ENCODE measurements around the gene ISYNA1. TPM values are rescaled to one million over a fixed set of nuclear protein-coding genes. Genes with fewer than 3 reads are reported as not detected.

Gene ISYNA1
- total RNA-seq, 2 experiments from 2014 or later, result 19.3 to 20.0 TPM

GRCh38 chr19:18384775-18385174, 53.2 kb downstream of the ISYNA1 start:
- Mint-ChIP-seq H3K27ac (no peak overlapping the region), H3K9me3 (no peaks in the 10 kb centered on the region), H3K4me3 (no peak overlapping the region), H3K27me3 (peaks cover 31% of the 10 kb centered on the region), H3K4me1 (ENCODE audit: low read depth) (peaks cover 4% of the 10 kb centered on the region), H3K36me3 (no peaks in the 10 kb centered on the region)
- CTCF ChIA-PET, result interaction anchor here (1.2 kb wide), 1 partner anchor 30 kb away, joined by 5 read pairs; no protein-coding TSS in a partner anchor
- POLR2A ChIA-PET, result no interaction called here
- intact Hi-C loops (cut with micrococcal nuclease), result no loop called here
- DNase-seq, result no peak

Small RNAs within 50 kb of the gene (microRNA-seq; reads per million reads assigned to microRNA genes)
- not detected for gene MIR3189 (ENCODE audit: borderline microRNAs expressed, borderline number of aligned reads, borderline replicate concordance)

Other genes starting within 250 kb of the ISYNA1 start
- 1 to 10 TPM; 6.4 to 7.3 TPM for gene MPV17L2, start 244.9 kb downstream of the ISYNA1 start, total RNA-seq
- 1 to 10 TPM; 3.9 to 4.3 TPM for gene RAB3A, start 234.1 kb downstream of the ISYNA1 start, total RNA-seq
- not detected for gene PDE4C, start 211.7 kb downstream of the ISYNA1 start, total RNA-seq
- gene IQCN, start 163.7 kb downstream of the ISYNA1 start, total RNA-seq, result under 1 TPM; 0.36 to 0.39 TPM
- 100 to 1,000 TPM; 232 to 236 TPM for gene JUND, start 156.5 kb downstream of the ISYNA1 start, total RNA-seq
- 100 to 1,000 TPM; 356 to 361 TPM for gene LSM4, start 115.1 kb downstream of the ISYNA1 start, total RNA-seq
- 10 to 100 TPM; 29.0 to 30.8 TPM for gene PGPEP1, start 97.5 kb downstream of the ISYNA1 start, total RNA-seq
- gene GDF15, start 52.0 kb downstream of the ISYNA1 start, total RNA-seq, result not detected
- not detected for gene LRRC25, start 40.5 kb downstream of the ISYNA1 start, total RNA-seq
- 100 to 1,000 TPM in 1 of 2 experiments, 10 to 100 TPM in 1; 97.9 to 102 TPM for gene SSBP4, start 18.7 kb downstream of the ISYNA1 start, total RNA-seq
- gene ELL, start 83.9 kb upstream of the ISYNA1 start, total RNA-seq, result 10 to 100 TPM; 24.7 to 29.7 TPM
- 100 to 1,000 TPM; 232 to 236 TPM for gene FKBP8, start 105.4 kb upstream of the ISYNA1 start, total RNA-seq
- gene KXD1, start 119.7 kb upstream of the ISYNA1 start, total RNA-seq, result 100 to 1,000 TPM; 112 to 114 TPM
- 1,000 to 10,000 TPM; 1,569 to 1,601 TPM for gene UBA52, start 133.7 kb upstream of the ISYNA1 start, total RNA-seq
- 10 to 100 TPM; 97.6 to 99.3 TPM for gene REX1BD, start 150.7 kb upstream of the ISYNA1 start, total RNA-seq
- gene CRLF1, start 168.7 kb upstream of the ISYNA1 start, total RNA-seq, result not detected
- under 1 TPM; 0.24 to 0.40 TPM for gene TMEM59L, start 174.7 kb upstream of the ISYNA1 start, total RNA-seq
- 10 to 100 TPM; 10.7 to 11.0 TPM for gene KLHL26, start 198.9 kb upstream of the ISYNA1 start, total RNA-seq
- gene CRTC1, start 245.5 kb upstream of the ISYNA1 start, total RNA-seq, result 1 to 10 TPM; 5.6 to 6.3 TPM

Data from activated CD4-positive, alpha-beta memory T cell treated with anti-CD3 and anti-CD28 coated beads for 36 hours (primary cell).